HG02571 (cell line): Measurements from ENCODE around the gene SPAM1.
"Not testable (repeated sequence)": the region's sequence is repeated elsewhere in the genome, so short reads cannot be mapped to it uniquely, and the experiment has no call there.

Experiments used
- ATAC-seq: cut with Tn5 transposase; IDR thresholded peaks from one replicate; pipeline ENCODE4 v1.9.1; 2021; ENCODE audit warnings: mild to moderate bottlenecking, moderate library complexity; ENCODE audit not compliant: unreplicated experiment

Gene SPAM1

GRCh38 chr7:123924941-123925340 lies at the start of gene SPAM1:
Gene SPAM1, plus strand, starts transcription at chr7:123925241. Its CDS starts 28,330 bp downstream, at chr7:123953571.
- no peak for ATAC-seq

- no peak for ATAC-seq
Observed at GRCh38 chr7:123876557-123877256, 48.3 kb upstream of the SPAM1 start.

GRCh38 chr7:123879628-123880027 lies 45.4 kb upstream of the SPAM1 start:
- ATAC-seq = no peak

- no peak for ATAC-seq
Observed at GRCh38 chr7:123881300-123881699, 43.7 kb upstream of the SPAM1 start.

GRCh38 chr7:123883154-123883553 lies 41.9 kb upstream of the SPAM1 start:
- ATAC-seq = no peak

GRCh38 chr7:123888192-123888591 lies 36.8 kb upstream of the SPAM1 start:
- ATAC-seq = no peak

GRCh38 chr7:123894753-123895152 lies 30.3 kb upstream of the SPAM1 start:
- ATAC-seq = not testable (repeated sequence)

GRCh38 chr7:123901101-123901500 lies 23.9 kb upstream of the SPAM1 start:
- no peak for ATAC-seq

GRCh38 chr7:123905714-123906113 lies 19.3 kb upstream of the SPAM1 start:
- ATAC-seq = no peak

- ATAC-seq = no peak
Observed at GRCh38 chr7:123916240-123916724, 8.8 kb upstream of the SPAM1 start.

- no peak for ATAC-seq
Observed at GRCh38 chr7:123917878-123918277, 7.2 kb upstream of the SPAM1 start.

GRCh38 chr7:123918309-123918708 lies 6.7 kb upstream of the SPAM1 start:
- ATAC-seq = no peak

- ATAC-seq = no peak
Observed at GRCh38 chr7:123923599-123923998, 1.4 kb upstream of the SPAM1 start.

- no peak for ATAC-seq
Observed at GRCh38 chr7:123929107-123929506, 4.1 kb downstream of the SPAM1 start.

GRCh38 chr7:123929655-123930054 lies 4.6 kb downstream of the SPAM1 start:
- ATAC-seq = no peak

- ATAC-seq = no peak
Observed at GRCh38 chr7:123935436-123936381, 10.7 kb downstream of the SPAM1 start.

GRCh38 chr7:123936388-123936787 lies 11.3 kb downstream of the SPAM1 start:
- ATAC-seq = no peak

GRCh38 chr7:123939784-123940183 lies 14.7 kb downstream of the SPAM1 start:
- ATAC-seq = no peak

- ATAC-seq = no peak
Observed at GRCh38 chr7:123941391-123942180, 16.5 kb downstream of the SPAM1 start.

- ATAC-seq = no peak
Observed at GRCh38 chr7:123944395-123944794, 19.4 kb downstream of the SPAM1 start.

- no peak for ATAC-seq
Observed at GRCh38 chr7:123945938-123946337, 20.9 kb downstream of the SPAM1 start.
